ENCODE data around the gene CDKN2A.

CDKN2A gene

GRCh38 chr9:21933865-21934264 lies 60.3 kb downstream of the CDKN2A start:
- Mint-ChIP-seq H3K27ac (no peak overlapping the region), H3K27me3 (ENCODE audit: low read depth) (no peaks in the 10 kb centered on the region), H3K9me3 (no peaks in the 10 kb centered on the region), H3K4me1 (no peaks in the 10 kb centered on the region), H3K36me3 (ENCODE audit: low read depth) (peaks cover 34% of the 10 kb centered on the region), H3K4me3 (no peak overlapping the region)
- no peak for TF ChIP-seq CTCF (IDR thresholded peaks at IDR 0.05; ENCODE audit: unreplicated experiment in 3 of 3)

- no peaks in the 10 kb centered on the region for H3K9me3 Mint-ChIP-seq
- H3K4me1 Mint-ChIP-seq = no peaks in the 10 kb centered on the region
- H3K4me3 Mint-ChIP-seq = no peak overlapping the region
- no peak overlapping the region for H3K27ac Mint-ChIP-seq
- no peaks in the 10 kb centered on the region for H3K27me3 Mint-ChIP-seq (ENCODE audit: low read depth)
- H3K36me3 Mint-ChIP-seq (ENCODE audit: low read depth) = peaks cover 34% of the 10 kb centered on the region
- TF ChIP-seq CTCF (IDR thresholded peaks at IDR 0.05; ENCODE audit: unreplicated experiment in 3 of 3) = no peak
These were observed 60.9 kb downstream of the CDKN2A start for GRCh38 chr9:21933281-21933680.

DNA sequence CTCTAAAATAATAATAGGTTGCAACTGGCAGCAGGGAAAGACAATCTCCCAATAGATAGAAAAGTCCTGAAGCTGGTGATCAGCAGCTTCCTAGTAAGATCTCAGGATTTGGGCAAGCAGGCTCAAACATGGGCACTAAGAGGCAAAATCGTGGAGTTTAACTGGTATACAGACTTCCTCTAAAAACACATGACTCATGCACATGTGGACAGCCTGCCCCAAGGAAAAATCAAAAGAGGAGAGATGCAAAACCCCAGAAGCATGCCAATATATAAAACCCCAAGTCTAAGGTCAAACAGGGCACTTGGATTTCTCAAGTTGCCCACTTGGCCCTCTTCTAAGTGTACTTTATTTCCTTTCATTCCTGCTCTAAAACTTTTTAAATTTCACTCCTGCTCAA lies 62.8 kb downstream of the CDKN2A start:
- H3K9me3 Mint-ChIP-seq = no peaks in the 10 kb centered on the region
- no peak overlapping the region for H3K4me3 Mint-ChIP-seq
- no peaks in the 10 kb centered on the region for H3K27me3 Mint-ChIP-seq (ENCODE audit: low read depth)
- no peaks in the 10 kb centered on the region for H3K4me1 Mint-ChIP-seq
- H3K27ac Mint-ChIP-seq = no peak overlapping the region
- no peak for TF ChIP-seq CTCF (IDR thresholded peaks at IDR 0.05; ENCODE audit: unreplicated experiment in 3 of 3)
- peaks cover 34% of the 10 kb centered on the region for H3K36me3 Mint-ChIP-seq (ENCODE audit: low read depth)

DNA sequence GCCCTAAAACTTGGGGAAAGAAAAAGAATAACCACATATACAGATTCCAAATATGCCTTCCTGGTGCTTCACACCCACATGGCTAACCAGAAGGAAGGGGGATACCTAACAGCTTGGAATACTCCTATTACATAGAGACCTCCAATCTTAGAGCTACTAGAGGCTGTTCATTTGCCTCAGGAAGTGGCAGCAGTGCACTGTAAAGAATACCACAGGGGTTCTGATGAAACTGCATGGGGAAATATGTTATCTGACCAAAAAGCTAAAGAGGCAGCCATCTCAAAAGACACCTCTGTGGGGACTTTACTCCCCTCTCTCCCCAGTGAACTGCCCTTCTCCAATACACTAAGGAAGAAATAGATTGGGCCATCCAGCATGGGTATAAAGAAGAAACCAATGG lies 66.4 kb downstream of the CDKN2A start:
- TF ChIP-seq CTCF (IDR thresholded peaks at IDR 0.05; ENCODE audit: unreplicated experiment in 3 of 3) = no peak
- Mint-ChIP-seq H3K27ac (no peak overlapping the region), H3K4me3 (no peak overlapping the region), H3K9me3 (no peaks in the 10 kb centered on the region), H3K4me1 (no peaks in the 10 kb centered on the region), H3K36me3 (ENCODE audit: low read depth) (peaks cover 29% of the 10 kb centered on the region), H3K27me3 (ENCODE audit: low read depth) (no peaks in the 10 kb centered on the region)

GRCh38 chr9:21923694-21924093 lies 70.5 kb downstream of the CDKN2A start:
- H3K9me3 Mint-ChIP-seq = no peaks in the 10 kb centered on the region
- no peaks in the 10 kb centered on the region for H3K4me1 Mint-ChIP-seq
- TF ChIP-seq CTCF (IDR thresholded peaks at IDR 0.05; ENCODE audit: unreplicated experiment in 3 of 3) = no peak
- no peak overlapping the region for H3K4me3 Mint-ChIP-seq
- no peaks in the 10 kb centered on the region for H3K36me3 Mint-ChIP-seq (ENCODE audit: low read depth)
- H3K27me3 Mint-ChIP-seq (ENCODE audit: low read depth) = no peaks in the 10 kb centered on the region
- no peak overlapping the region for H3K27ac Mint-ChIP-seq

DNA sequence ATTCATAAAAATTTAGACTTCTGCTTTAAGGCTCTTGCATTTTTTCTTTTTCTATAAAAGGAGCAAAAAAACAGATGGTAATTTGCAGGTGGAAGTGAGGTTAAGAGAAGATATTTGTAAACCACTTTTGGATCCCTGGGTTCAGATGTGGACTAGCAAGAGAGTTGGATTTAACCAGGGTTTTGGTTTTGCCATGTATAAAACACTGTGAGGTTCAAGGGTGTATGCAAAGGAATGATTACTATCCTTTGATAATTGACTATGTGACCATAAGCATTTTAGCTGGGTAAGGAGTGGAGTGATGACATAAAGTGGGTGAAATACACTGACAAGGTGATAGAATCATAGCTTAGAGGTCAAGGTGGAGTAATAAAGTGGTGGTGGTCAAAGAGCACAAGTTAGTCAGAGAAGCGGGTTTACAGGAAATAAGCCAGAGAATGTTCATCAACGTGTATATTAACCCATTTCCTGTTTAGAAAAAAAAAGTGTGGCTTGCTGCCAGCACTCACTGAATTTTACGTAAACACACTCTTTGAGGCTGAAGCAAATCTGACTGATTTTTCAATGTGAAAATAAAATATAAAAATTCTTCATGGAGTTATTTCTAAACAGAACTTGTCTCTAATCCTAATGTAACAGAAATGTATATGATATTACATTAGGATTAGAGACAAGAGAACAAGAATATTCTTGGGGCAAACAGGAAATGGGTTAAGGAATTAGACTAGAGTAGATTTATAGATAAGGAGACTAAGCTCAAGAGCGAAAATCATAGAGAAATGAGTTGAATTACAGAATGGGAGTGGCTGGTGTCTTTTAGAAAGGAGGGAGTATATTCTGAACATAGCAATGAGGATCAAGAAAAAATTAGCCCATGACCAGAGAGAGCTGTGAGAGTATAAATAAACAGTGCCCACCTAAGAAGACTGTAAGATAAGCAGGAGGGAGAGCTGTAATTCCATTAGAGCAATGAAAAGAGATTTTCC lies 74.5 kb downstream of the CDKN2A start:
- no peak overlapping the region for H3K4me3 Mint-ChIP-seq
- H3K27me3 Mint-ChIP-seq (ENCODE audit: low read depth) = no peaks in the 10 kb centered on the region
- no peaks in the 10 kb centered on the region for H3K36me3 Mint-ChIP-seq (ENCODE audit: low read depth)
- peaks cover 11% of the 10 kb centered on the region for H3K9me3 Mint-ChIP-seq
- TF ChIP-seq CTCF (IDR thresholded peaks at IDR 0.05; ENCODE audit: unreplicated experiment in 3 of 3) = no peak
- no peaks in the 10 kb centered on the region for H3K4me1 Mint-ChIP-seq
- no peak overlapping the region for H3K27ac Mint-ChIP-seq
